ENCODE data around the gene HNRNPH2. TPM values are rescaled to one million over a fixed set of nuclear protein-coding genes. Genes with fewer than 3 reads are reported as not detected.

Gene HNRNPH2
- polyA plus RNA-seq, 1 of the 3 experiments (the other 2 are of a cell fraction), result 32.5 TPM

GRCh38 chrX:101449279-101449678, 41.3 kb downstream of the HNRNPH2 start:
- Histone ChIP-seq H3K9me3 (no peaks in the 10 kb centered on the region), H3K4me3 (ENCODE audit: low read depth in 2 of 2, low read length in 1 of 2) (no peak overlapping the region), H3K79me2 (ENCODE audit: insufficient read depth) (no peaks in the 10 kb centered on the region), H3K36me3 (replicated peaks in 1 of 2; ENCODE audit: control insufficient read depth in 1 of 2, insufficient read depth in 2 of 2, low read length in 1 of 2) (no peaks in the 10 kb centered on the region), H3F3A (replicated peaks; ENCODE audit: insufficient read depth) (no peaks in the 10 kb centered on the region), H3K4me2 (no peak overlapping the region), H4K20me1 (ENCODE audit: insufficient read depth) (no peaks in the 10 kb centered on the region), H3K4me1 (ENCODE audit: control insufficient read depth in 1 of 2, insufficient read depth in 2 of 2, low read depth in 1 of 2, low read length in 1 of 2) (no peaks in the 10 kb centered on the region), H3K9me2 (no peaks in the 10 kb centered on the region), H3K27ac (ENCODE audit: low read depth in 2 of 2, low read length in 1 of 2) (no peak overlapping the region), H3K9ac (no peak overlapping the region), H3K27me3 (ENCODE audit: insufficient read depth) (no peaks in the 10 kb centered on the region), H2AFZ (ENCODE audit: low read depth) (no peak overlapping the region)
- TF ChIP-seq RAD21 (IDR thresholded peaks at IDR 0.05; ENCODE audit: low read length), result no peak
- no peak for TF ChIP-seq MAX (IDR thresholded peaks at IDR 0.05; ENCODE audit: low read depth)
- TF ChIP-seq CTCF (IDR thresholded peaks at IDR 0.05), result no peak
- no peak for TF ChIP-seq GABPA (IDR thresholded peaks at IDR 0.05; ENCODE audit: low read depth)
- TF ChIP-seq JUND (IDR thresholded peaks at IDR 0.05), result no peak
- TF ChIP-seq EZH2phosphoT487 (IDR thresholded peaks at IDR 0.05; ENCODE audit: borderline replicate concordance, low read depth), result no peak
- no peak for TF ChIP-seq ZBTB33 (IDR thresholded peaks at IDR 0.05; ENCODE audit: borderline replicate concordance, low read depth)
- TF ChIP-seq MEF2A (IDR thresholded peaks at IDR 0.05; ENCODE audit: borderline replicate concordance, low read depth), result no peak
- TF ChIP-seq TAF1 (IDR thresholded peaks at IDR 0.05; ENCODE audit: borderline replicate concordance, low read depth, low read length), result no peak
- no peak for TF ChIP-seq TEAD4 (IDR thresholded peaks at IDR 0.05; ENCODE audit: borderline replicate concordance, insufficient read depth)
- no peak for TF ChIP-seq REST (IDR thresholded peaks at IDR 0.05; ENCODE audit: low read depth, low read length)
- TF ChIP-seq NFIC (IDR thresholded peaks at IDR 0.05; ENCODE audit: borderline replicate concordance), result no peak
- DNase-seq, result no peak
- WGBS (ENCODE audit: low lambda C conversion rate), result 47% methylated on average over 1 of the region's 1 CpG
- ChIA-PET CTCF (no interaction called here), POLR2A (no interaction called here)

Data from SK-N-SH (cell line).